SJCRH30 (cell line): ENCODE data around the gene TSEN54. TPM values are rescaled to one million over a fixed set of nuclear protein-coding genes. Genes with fewer than 3 reads are reported as not detected.
A peak's percentile ranks its signal among the peaks of the same experiment; 100 is the strongest.

Experiments
- DNase-seq, 2 experiments: peaks; one replicate each; pipeline ENCODE4 v3.0.0-alpha.2; 2015 to 2020
- H3K27ac ChIP-seq: fragments of 250-450 bp; sonication (Bioruptor Pico); 2 replicates; pipeline ENCODE4 v1.5.1; 2020; ENCODE audit warnings: mild to moderate bottlenecking, moderate library complexity
- H3K27me3 ChIP-seq: fragments of 250-450 bp; sonication (Bioruptor Pico); 2 replicates; pipeline ENCODE4 v1.5.1; 2020; ENCODE audit warnings: mild to moderate bottlenecking, moderate library complexity
- H3K36me3 ChIP-seq: fragments of 250-450 bp; sonication (Bioruptor Pico); 2 replicates; pipeline ENCODE4 v1.5.1; 2020; ENCODE audit warnings: mild to moderate bottlenecking, moderate library complexity
- H3K4me1 ChIP-seq: fragments of 250-450 bp; sonication (Bioruptor Pico); 2 replicates; pipeline ENCODE4 v1.5.1; 2020; ENCODE audit warnings: mild to moderate bottlenecking, moderate library complexity
- H3K4me3 ChIP-seq: fragments of 250-450 bp; sonication (Bioruptor Pico); 2 replicates; pipeline ENCODE4 v1.5.1; 2020; ENCODE audit warnings: mild to moderate bottlenecking, moderate library complexity
- H3K9me3 ChIP-seq: fragments of 250-450 bp; sonication (Bioruptor Pico); replicated peaks from 2 replicates; pipeline ENCODE4 v1.5.1; 2020; ENCODE audit warnings: mild to moderate bottlenecking, moderate library complexity
- total RNA-seq: library from RNA; depleted of rRNA; stranded (reverse); fragments of >200 nt; shearing (Covaris generic); gene quantifications from 2 replicates; pipeline ENCODE4 v1.2.3, GENCODE V29; 2014

Gene TSEN54
- total RNA-seq, 1 experiment from 2014 or later: 44.8 TPM

DNA sequence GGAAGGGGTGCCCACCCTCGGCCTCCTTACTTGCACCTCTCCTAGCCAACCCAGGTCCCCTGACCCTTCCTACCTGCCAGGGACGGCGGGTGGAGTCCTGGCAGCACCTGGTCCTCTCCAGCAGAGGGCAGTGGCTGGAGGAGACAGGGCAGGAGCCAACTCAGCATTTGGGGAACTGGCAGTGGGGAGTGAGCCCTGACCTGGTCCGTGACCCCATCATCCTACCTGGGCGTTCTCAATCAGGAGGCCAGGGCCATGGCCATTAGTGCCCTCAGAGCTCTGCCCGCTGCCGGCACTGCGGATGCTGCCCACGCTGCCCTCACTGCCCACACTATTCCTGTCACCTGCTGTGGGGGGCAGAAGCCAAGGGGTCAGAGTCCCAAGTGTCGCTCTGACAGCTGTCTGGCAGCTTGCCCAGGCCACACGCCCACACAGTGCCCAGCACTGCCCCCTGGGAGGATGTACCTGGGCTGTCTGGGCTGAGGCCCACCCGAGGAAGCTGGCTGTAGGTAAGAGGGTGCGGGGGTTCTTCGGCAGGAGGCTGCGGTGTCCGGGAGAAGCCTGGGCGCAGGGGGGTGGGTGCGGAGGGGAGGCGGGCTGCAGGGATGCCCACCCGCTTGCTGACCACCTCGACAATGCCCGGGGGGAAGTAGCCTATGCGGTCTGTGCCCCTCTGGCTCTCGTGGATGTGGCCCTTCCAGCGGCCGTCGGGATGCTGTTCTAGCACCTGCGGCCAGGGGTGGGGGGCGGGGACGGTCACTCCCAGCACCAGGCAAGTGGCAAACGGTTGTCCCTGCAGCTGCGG, 11.8 kb upstream of the TSEN54 start:
- Histone ChIP-seq H3K27me3 (no peaks in the 10 kb centered on the region), H3K4me1 (no peaks in the 10 kb centered on the region), H3K9me3 (no peaks in the 10 kb centered on the region), H3K4me3 (no peak overlapping the region), H3K36me3 (peaks cover 32% of the 10 kb centered on the region), H3K27ac (no peak overlapping the region)
- DNase-seq: peak in 1 of 2 experiments; percentile 48

DNA sequence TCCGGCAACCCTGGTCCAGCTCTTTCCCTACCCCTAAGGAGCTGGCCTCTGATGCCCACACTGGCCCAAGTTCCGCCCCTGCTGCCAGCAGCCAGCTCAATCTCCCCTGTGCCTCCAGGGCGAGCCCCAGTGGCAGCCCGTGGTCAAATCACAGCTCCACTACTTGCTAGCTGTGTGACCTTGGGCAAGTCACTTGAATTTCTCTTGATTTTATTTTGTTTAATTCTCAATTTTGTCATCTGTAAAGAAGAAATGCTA, 11.2 kb upstream of the TSEN54 start:
- H3K9me3 ChIP-seq: no peaks in the 10 kb centered on the region
- peaks cover 29% of the 10 kb centered on the region for H3K36me3 ChIP-seq
- no peak for DNase-seq
- H3K27ac ChIP-seq: no peak overlapping the region
- H3K27me3 ChIP-seq: no peaks in the 10 kb centered on the region
- no peak overlapping the region for H3K4me3 ChIP-seq
- H3K4me1 ChIP-seq: no peaks in the 10 kb centered on the region

GRCh38 chr17:75505640-75506039, 10.7 kb upstream of the TSEN54 start:
- Histone ChIP-seq H3K27me3 (no peaks in the 10 kb centered on the region), H3K4me3 (no peak overlapping the region), H3K27ac (no peak overlapping the region), H3K9me3 (no peaks in the 10 kb centered on the region), H3K36me3 (peaks cover 24% of the 10 kb centered on the region), H3K4me1 (no peaks in the 10 kb centered on the region)
- no peak for DNase-seq

- no peaks in the 10 kb centered on the region for H3K4me1 ChIP-seq
- H3K27me3 ChIP-seq: no peaks in the 10 kb centered on the region
- H3K36me3 ChIP-seq: peaks cover 24% of the 10 kb centered on the region
- no peak for DNase-seq
- no peak overlapping the region for H3K27ac ChIP-seq
- H3K9me3 ChIP-seq: no peaks in the 10 kb centered on the region
- H3K4me3 ChIP-seq: no peak overlapping the region
These were observed 10.2 kb upstream of the TSEN54 start for GRCh38 chr17:75506134-75506533.

DNA sequence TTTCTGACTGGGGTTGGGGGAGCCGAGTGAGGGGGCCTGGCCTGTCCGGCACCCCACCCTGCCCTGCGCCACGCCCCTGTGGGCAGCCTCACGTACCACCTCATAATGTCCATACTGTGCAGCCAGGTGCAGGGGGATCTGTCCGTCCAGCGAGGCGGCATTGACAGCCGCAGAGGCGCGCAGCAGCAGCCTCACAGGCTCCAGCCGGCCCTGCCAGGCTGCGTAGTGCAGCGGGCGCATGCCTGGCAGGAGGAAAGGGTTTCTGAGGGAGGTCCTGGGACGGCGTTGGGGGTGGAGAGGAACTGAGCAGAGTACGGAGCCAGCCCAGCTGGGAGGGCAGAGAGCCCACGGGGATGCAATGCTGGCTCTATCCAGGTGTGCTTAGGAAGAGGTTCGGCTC, 9.4 kb upstream of the TSEN54 start:
- no peak for DNase-seq
- Histone ChIP-seq H3K9me3 (no peaks in the 10 kb centered on the region), H3K27me3 (no peaks in the 10 kb centered on the region), H3K4me3 (no peak overlapping the region), H3K4me1 (peaks cover 2% of the 10 kb centered on the region; the same call in 1 of the 2 replicates), H3K36me3 (peaks cover 24% of the 10 kb centered on the region), H3K27ac (no peak overlapping the region)

DNA sequence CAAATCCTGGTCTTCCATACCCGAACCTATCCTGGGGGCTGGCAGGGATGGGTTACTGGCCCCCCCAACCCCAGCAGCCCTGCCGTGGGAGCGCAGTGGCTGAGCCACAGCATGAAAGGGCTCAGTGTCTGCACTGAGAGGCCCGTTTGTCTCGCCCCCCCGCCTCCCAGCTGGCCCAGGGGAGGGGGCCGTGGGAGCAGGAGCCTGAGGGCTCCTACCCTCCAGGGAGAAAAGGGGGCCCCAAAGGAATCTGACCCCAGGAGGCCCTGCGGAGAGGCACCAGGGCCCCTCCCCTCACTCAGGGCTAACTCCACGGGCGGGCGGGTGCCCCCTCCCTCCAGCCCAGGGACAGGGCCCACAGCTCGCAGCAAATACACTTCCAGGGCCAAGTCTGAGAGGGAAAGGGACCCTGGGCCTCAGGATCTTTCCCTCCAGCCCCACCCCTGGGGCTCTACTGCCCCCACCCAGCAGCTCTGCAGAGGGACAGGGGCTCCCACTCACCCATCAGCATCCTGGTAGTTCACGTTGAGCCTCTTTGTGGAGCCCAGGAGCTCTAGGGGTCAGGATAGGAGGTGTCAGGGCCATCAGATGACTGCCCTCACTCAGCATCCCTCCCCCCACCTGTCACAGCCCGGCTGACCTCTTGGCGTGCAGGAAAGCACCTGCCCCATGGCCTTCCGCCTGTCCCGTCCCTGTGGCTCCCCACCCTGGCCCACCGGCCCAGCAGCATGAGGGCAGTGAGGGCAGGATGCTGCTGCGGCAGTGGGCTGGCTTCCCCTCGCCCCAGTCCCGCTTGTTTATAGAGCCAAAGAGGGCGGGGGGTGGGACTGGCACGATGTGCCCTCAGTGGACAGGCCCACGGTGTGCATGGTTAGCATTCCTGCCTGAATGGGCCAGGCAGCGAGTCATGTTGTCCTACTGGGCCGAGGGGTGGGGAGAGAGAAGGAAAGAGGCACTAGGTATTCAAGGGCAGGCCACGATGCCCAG, 8.3 kb upstream of the TSEN54 start:
- Histone ChIP-seq H3K4me3 (no peak overlapping the region), H3K27ac (no peak overlapping the region), H3K4me1 (peaks cover 2% of the 10 kb centered on the region; the same call in 1 of the 2 replicates), H3K27me3 (no peaks in the 10 kb centered on the region), H3K9me3 (no peaks in the 10 kb centered on the region), H3K36me3 (peaks cover 18% of the 10 kb centered on the region)
- DNase-seq: no peak

GRCh38 chr17:75508931-75509361, 7.4 kb upstream of the TSEN54 start:
- H3K9me3 ChIP-seq: no peaks in the 10 kb centered on the region
- H3K36me3 ChIP-seq: peaks cover 16% of the 10 kb centered on the region
- peaks cover 2% of the 10 kb centered on the region; the same call in 1 of the 2 replicates for H3K4me1 ChIP-seq
- no peak overlapping the region for H3K4me3 ChIP-seq
- DNase-seq: no peak
- no peak overlapping the region for H3K27ac ChIP-seq
- H3K27me3 ChIP-seq: no peaks in the 10 kb centered on the region

- H3K36me3 ChIP-seq: peaks cover 14% of the 10 kb centered on the region
- H3K27me3 ChIP-seq: no peaks in the 10 kb centered on the region
- peaks cover 2% of the 10 kb centered on the region; the same call in 1 of the 2 replicates for H3K4me1 ChIP-seq
- no peak for DNase-seq
- no peak overlapping the region for H3K4me3 ChIP-seq
- no peaks in the 10 kb centered on the region for H3K9me3 ChIP-seq
- H3K27ac ChIP-seq: no peak overlapping the region
These were observed 6.6 kb upstream of the TSEN54 start for GRCh38 chr17:75509528-75510258.

- no peak for DNase-seq
- Histone ChIP-seq H3K4me3 (no peak overlapping the region), H3K36me3 (peaks cover 11% of the 10 kb centered on the region; the same call in 1 of the 2 replicates), H3K27ac (no peak overlapping the region), H3K4me1 (peaks cover 2% of the 10 kb centered on the region; the same call in 1 of the 2 replicates), H3K27me3 (no peaks in the 10 kb centered on the region), H3K9me3 (no peaks in the 10 kb centered on the region)
These were observed 5.1 kb upstream of the TSEN54 start for GRCh38 chr17:75511270-75511609.

- Histone ChIP-seq H3K36me3 (peaks cover 7% of the 10 kb centered on the region; the same call in 1 of the 2 replicates), H3K27ac (no peak overlapping the region), H3K27me3 (no peaks in the 10 kb centered on the region), H3K4me3 (no peak overlapping the region), H3K9me3 (no peaks in the 10 kb centered on the region), H3K4me1 (peaks cover 2% of the 10 kb centered on the region; the same call in 1 of the 2 replicates)
- DNase-seq: peak; percentile 48 to 55
These were observed 4.4 kb upstream of the TSEN54 start for GRCh38 chr17:75511610-75512575.

- Histone ChIP-seq H3K4me3 (no peak overlapping the region), H3K9me3 (no peaks in the 10 kb centered on the region), H3K4me1 (peaks cover 2% of the 10 kb centered on the region; the same call in 1 of the 2 replicates), H3K27ac (no peak overlapping the region), H3K27me3 (no peaks in the 10 kb centered on the region), H3K36me3 (no peaks in the 10 kb centered on the region)
- DNase-seq: no peak
These were observed 3.2 kb upstream of the TSEN54 start for GRCh38 chr17:75512926-75513640.

DNA sequence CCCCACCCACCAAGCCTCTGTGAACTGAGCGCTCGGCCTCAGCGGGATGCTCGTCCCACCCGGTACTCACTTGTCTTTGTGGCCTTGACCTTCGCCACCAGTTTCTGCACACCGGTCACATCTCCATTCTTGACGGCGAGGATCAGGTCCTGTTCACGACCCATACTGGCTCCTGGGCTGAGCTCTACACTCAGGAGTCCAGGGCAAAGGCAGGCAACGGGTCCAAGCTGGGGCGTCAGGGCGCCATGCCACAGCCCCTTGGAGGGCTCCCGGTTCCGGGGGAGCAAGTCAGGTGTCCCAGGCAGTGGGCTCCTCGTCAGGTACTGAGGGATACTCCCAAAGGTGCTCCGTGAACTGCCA, 2.7 kb upstream of the TSEN54 start:
- DNase-seq: no peak
- H3K4me1 ChIP-seq: peaks cover 2% of the 10 kb centered on the region; the same call in 1 of the 2 replicates
- H3K27ac ChIP-seq: no peak overlapping the region
- H3K4me3 ChIP-seq: no peak overlapping the region
- no peaks in the 10 kb centered on the region for H3K9me3 ChIP-seq
- H3K36me3 ChIP-seq: no peaks in the 10 kb centered on the region
- H3K27me3 ChIP-seq: no peaks in the 10 kb centered on the region

- Histone ChIP-seq H3K36me3 (peaks cover 5% of the 10 kb centered on the region; the same call in 1 of the 2 replicates), H3K4me1 (peaks cover 2% of the 10 kb centered on the region; the same call in 1 of the 2 replicates), H3K27ac (peak overlapping the region; percentile 70), H3K27me3 (no peaks in the 10 kb centered on the region), H3K9me3 (no peaks in the 10 kb centered on the region), H3K4me3 (peak overlapping the region; percentile 95)
- peak; percentile 58 to 67 for DNase-seq
These were observed 1.9 kb upstream of the TSEN54 start for GRCh38 chr17:75514299-75514918.
